Common myeloid progenitor, CD34-positive (primary cell): Measurements from ENCODE around the gene SETD3.

ENCODE experiments used
- CTCF ChIA-PET: fragments of 350-600 bp; sonication (Branson Sonifier 250); formaldehyde crosslinking; loops from one replicate; lab custom pipeline; 2021; ENCODE audit warnings: antibody characterized with exemption; lab: Charles Lee
- POLR2A ChIA-PET: fragments of 350-600 bp; sonication (Branson Sonifier 250); formaldehyde crosslinking; loops from one replicate; lab custom pipeline; 2021; ENCODE audit warnings: antibody characterized with exemption; lab: Charles Lee
- DNase-seq, 3 donors: peaks; one replicate each; pipeline versions ENCODE4 v3.0.0 to v3.0.0-alpha.2; 2013
- H3K27ac ChIP-seq, 2 experiments: 1 replicate in 1 of 2; 2 replicates in 1 of 2; pipeline ENCODE4 v1.7.0; 2013; ENCODE audit warnings: inconsistent platforms in 2 of 2, low read length in 2 of 2, mild to moderate bottlenecking in 2 of 2, low read depth in 1 of 2, moderate library complexity in 1 of 2; ENCODE audit not compliant: severe bottlenecking in 2 of 2, insufficient read depth in 1 of 2, poor library complexity in 1 of 2
- H3K27me3 ChIP-seq, 5 experiments: replicated peaks in 2 of 5; 1 replicate in 3 of 5; 2 replicates in 2 of 5; pipeline versions ENCODE4 v1.6.1 to v1.7.0; 2013; ENCODE audit warnings: low read length in 4 of 5, mild to moderate bottlenecking in 2 of 5, moderate library complexity in 2 of 5, inconsistent platforms in 1 of 5; ENCODE audit not compliant: insufficient read depth in 5 of 5, control insufficient read depth in 4 of 5
- H3K36me3 ChIP-seq, 4 experiments: 1 replicate in 2 of 4; 2 replicates in 2 of 4; pipeline versions ENCODE4 v1.6.1 to v1.7.0; 2013; ENCODE audit warnings: low read length in 3 of 4, control low read depth in 1 of 4, mild to moderate bottlenecking in 1 of 4; ENCODE audit not compliant: control insufficient read depth in 4 of 4, insufficient read depth in 4 of 4
- H3K4me1 ChIP-seq, 4 experiments: 1 replicate in 3 of 4; 2 replicates in 1 of 4; pipeline versions ENCODE4 v1.6.1 to v1.7.1; 2013; ENCODE audit warnings: low read length in 3 of 4, mild to moderate bottlenecking in 3 of 4, control low read depth in 1 of 4, inconsistent platforms in 1 of 4, moderate library complexity in 1 of 4; ENCODE audit not compliant: control insufficient read depth in 4 of 4, insufficient read depth in 4 of 4; ENCODE audit errors: control extremely low read depth in 1 of 4
- H3K4me3 ChIP-seq, 7 experiments: 1 replicate in 4 of 7; 2 replicates in 3 of 7; pipeline versions ENCODE4 v1.5.1 to v1.7.0; 2013; ENCODE audit warnings: mild to moderate bottlenecking in 7 of 7, low read length in 6 of 7, moderate library complexity in 6 of 7, inconsistent platforms in 2 of 7, low read depth in 2 of 7, control low read depth in 1 of 7; ENCODE audit not compliant: insufficient read depth in 4 of 7, control insufficient read depth in 1 of 7; ENCODE audit errors: extremely low read depth in 1 of 7
- H3K9me3 ChIP-seq, 5 experiments: 1 replicate in 4 of 5; 2 replicates in 1 of 5; pipeline versions ENCODE4 v1.6.1 to v1.7.1; 2013; ENCODE audit warnings: low read length in 4 of 5, mild to moderate bottlenecking in 2 of 5, inconsistent platforms in 1 of 5, low read depth in 1 of 5, moderate library complexity in 1 of 5; ENCODE audit not compliant: control insufficient read depth in 4 of 5, insufficient read depth in 2 of 5; ENCODE audit errors: control extremely low read depth in 1 of 5
- WGBS: methylation state at CpG from one replicate; pipeline ENCODE4 v1.1.5; 2013; ENCODE audit not compliant: insufficient coverage; 5-methylcytosine and 5-hydroxymethylcytosine counted together

The SETD3 gene

DNA sequence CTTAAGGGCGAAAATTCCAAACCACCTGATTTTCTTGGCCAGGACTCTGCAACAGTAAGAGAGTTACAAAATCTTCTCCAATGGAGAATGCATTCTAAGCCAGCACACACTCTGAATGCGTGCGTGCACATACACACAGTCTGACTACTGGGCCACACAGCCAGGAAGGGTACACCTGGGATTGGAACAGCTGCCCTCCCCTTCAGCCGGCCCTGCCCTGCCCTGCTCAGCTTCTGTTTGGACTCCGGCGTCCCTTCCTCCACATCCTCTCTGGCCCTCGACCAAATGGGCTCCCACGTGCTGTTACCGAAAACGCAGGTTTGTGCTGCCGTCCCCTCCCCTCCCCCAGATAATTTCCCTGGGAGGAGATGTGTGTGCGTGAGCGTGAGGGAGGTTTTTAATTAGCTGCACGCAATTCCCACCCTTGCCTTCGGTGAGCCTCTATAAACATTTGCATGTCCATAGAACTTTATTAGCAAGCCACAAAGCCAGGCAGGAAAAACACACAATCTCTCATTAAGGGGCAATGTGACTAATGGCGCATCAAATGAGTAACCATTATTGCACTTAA is 43.5 kb upstream of the SETD3 start:
- no peak for DNase-seq
- Histone ChIP-seq H3K4me1 (no peaks in the 10 kb centered on the region), H3K36me3 (no peaks in the 10 kb centered on the region), H3K27ac (no peak overlapping the region), H3K27me3 (no peaks in the 10 kb centered on the region), H3K4me3 (no peak overlapping the region), H3K9me3 (no peaks in the 10 kb centered on the region)
- ChIA-PET POLR2A (no interaction called here), CTCF (interaction anchor here (1.4 to 1.5 kb wide), 3 partner anchors 10 to 103 kb away, joined by 3 to 5 read pairs (median 4); no protein-coding TSS in a partner anchor)
- WGBS: 97% methylated on average over 11 of the region's 16 CpGs

GRCh38 chr14:99523704-99524055 is 43.0 kb upstream of the SETD3 start:
- Histone ChIP-seq H3K36me3 (no peaks in the 10 kb centered on the region), H3K27ac (no peak overlapping the region), H3K27me3 (no peaks in the 10 kb centered on the region), H3K9me3 (no peaks in the 10 kb centered on the region), H3K4me1 (no peaks in the 10 kb centered on the region), H3K4me3 (no peak overlapping the region)
- POLR2A ChIA-PET: no interaction called here
- CTCF ChIA-PET: interaction anchor here (1.5 kb wide), 1 partner anchor 17 kb away, joined by 3 read pairs; no protein-coding TSS in a partner anchor
- WGBS: 60% methylated on average over 1 of the region's 5 CpGs
- no peak for DNase-seq

DNA sequence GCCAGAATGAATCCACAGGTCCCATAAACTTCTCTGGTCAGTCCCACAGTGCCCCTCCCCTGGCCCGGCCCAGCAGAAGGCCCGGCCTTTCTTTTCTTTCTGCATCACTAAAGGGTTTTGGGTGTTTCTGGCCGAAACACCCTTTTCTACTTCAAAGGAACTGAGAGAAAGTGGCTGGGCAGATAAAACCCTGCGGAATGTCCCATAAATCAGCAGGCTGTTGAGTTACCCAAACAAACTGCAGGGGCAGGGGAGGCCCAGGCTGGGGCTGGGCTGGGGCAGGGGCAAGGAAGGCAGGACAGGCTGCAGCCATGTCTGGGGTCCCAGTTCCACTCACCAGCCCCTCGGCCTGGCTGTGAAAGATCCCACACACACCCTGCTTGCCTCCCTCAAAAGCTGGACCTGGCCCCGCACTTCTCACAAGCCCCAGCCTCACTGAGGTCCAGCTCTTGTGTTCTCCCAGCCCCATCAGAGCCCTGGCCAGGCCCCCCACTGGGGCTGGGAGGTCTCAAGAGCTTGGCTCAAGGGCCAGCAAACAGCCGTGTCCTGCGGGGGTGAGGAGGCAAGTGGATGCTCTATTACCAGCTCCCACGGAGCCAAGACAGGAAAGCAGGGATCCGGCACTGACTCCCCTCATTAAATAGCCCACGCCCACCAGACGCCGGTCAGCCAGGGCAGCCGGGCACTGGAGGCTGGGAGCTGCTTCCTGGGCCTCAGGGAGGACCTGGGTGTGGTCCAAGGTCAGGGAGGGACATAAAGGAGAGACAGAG is 42.5 kb upstream of the SETD3 start:
- no peaks in the 10 kb centered on the region for H3K27me3 ChIP-seq
- no peak overlapping the region for H3K4me3 ChIP-seq
- POLR2A ChIA-PET: no interaction called here
- 94% methylated on average over 7 of the region's 14 CpGs for WGBS
- H3K36me3 ChIP-seq: no peaks in the 10 kb centered on the region
- H3K4me1 ChIP-seq: no peaks in the 10 kb centered on the region
- CTCF ChIA-PET: interaction anchor here (1.5 kb wide), 1 partner anchor 18 kb away, joined by 3 read pairs; no protein-coding TSS in a partner anchor
- DNase-seq: no peak
- H3K9me3 ChIP-seq: no peaks in the 10 kb centered on the region
- no peak overlapping the region for H3K27ac ChIP-seq

DNA sequence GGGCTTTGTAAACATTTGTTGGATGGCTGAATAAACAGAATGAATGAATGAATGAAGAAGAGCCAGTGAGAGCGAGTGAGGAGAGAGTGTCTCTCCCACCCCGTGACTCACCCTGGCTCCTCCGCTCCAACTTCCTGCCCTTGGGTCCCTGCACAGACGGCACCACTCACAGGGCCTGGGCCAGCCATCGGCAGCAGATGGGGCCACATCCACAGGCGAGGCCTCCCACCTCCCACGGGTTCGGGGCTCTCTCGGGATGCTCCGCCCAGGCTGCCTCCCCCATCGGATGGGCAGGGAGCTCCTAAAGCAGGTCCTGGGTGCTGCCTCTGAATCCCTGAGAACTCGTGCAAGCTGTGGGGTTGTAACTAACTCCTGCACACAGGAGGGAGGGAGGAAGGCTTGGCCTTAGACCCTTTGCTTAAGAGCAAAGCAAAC is 41.8 kb upstream of the SETD3 start:
- Histone ChIP-seq H3K27ac (no peak overlapping the region), H3K36me3 (no peaks in the 10 kb centered on the region), H3K4me1 (no peaks in the 10 kb centered on the region), H3K27me3 (no peaks in the 10 kb centered on the region), H3K9me3 (no peaks in the 10 kb centered on the region), H3K4me3 (no peak overlapping the region)
- 83% methylated on average over 6 of the region's 12 CpGs for WGBS
- ChIA-PET CTCF (interaction anchor here (1.5 kb wide), 1 partner anchor 106 kb away, joined by 8 read pairs; no protein-coding TSS in a partner anchor), POLR2A (no interaction called here)
- no peak for DNase-seq

GRCh38 chr14:99522025-99522401 is 41.4 kb upstream of the SETD3 start:
- no peaks in the 10 kb centered on the region for H3K9me3 ChIP-seq
- H3K36me3 ChIP-seq: no peaks in the 10 kb centered on the region
- no peaks in the 10 kb centered on the region for H3K27me3 ChIP-seq
- no peak overlapping the region for H3K27ac ChIP-seq
- 91% methylated on average over 15 of the region's 18 CpGs for WGBS
- no peak for DNase-seq
- no peaks in the 10 kb centered on the region for H3K4me1 ChIP-seq
- ChIA-PET CTCF (interaction anchor here (1.5 to 1.6 kb wide), 3 partner anchors 102 to 106 kb away, joined by 3 to 8 read pairs (median 3); no protein-coding TSS in a partner anchor), POLR2A (no interaction called here)
- no peak overlapping the region for H3K4me3 ChIP-seq

DNA sequence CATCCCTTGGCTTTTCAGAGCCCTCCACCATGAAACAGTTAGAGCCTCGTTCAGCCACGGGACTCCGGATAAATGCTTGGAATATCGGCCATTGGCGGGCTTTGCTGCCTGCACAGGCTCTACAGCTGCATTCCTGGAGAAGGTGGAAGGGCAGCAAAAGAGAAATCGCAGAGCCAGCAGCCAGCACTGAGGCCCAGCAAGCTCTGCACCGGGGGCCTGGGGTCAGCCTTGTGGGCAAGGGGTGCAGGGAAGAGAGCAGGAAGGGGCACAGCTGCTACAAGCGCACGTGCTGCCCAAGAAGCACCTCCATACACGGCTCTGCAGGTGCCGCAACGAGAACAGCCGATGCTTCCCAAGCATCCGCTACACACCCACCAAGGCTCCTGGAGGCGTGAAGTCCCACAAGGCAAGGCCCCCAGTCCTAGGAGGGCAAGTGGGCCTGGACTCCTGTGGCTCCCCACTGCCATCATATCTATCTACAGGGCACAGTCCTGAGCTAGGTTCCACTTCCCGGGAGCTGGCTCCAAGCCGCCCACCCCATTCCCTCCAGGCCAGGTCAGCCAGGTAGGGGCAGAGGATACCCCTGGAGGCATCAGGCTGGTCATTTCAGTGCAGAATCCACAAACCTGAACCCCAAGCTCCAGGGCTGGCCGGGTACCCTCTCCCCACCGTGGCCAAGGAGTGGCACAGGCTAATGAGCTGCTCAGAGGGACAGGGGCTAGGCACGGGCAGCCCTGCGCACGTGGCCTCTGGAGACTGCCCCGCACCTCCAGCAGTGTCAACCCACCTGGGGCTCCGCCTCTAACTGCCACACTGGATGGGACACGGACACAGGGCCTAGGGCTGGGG is 40.7 kb upstream of the SETD3 start:
- 97% methylated on average over 25 of the region's 25 CpGs for WGBS
- no peak overlapping the region for H3K4me3 ChIP-seq
- no peak overlapping the region for H3K27ac ChIP-seq
- ChIA-PET POLR2A (no interaction called here), CTCF (interaction anchor here (0.6 to 1.6 kb wide), 4 partner anchors 103 to 115 kb away, joined by 3 to 8 read pairs (median 3); no protein-coding TSS in a partner anchor)
- H3K9me3 ChIP-seq: no peaks in the 10 kb centered on the region
- H3K27me3 ChIP-seq: no peaks in the 10 kb centered on the region
- no peak for DNase-seq
- H3K4me1 ChIP-seq: no peaks in the 10 kb centered on the region
- no peaks in the 10 kb centered on the region for H3K36me3 ChIP-seq
